ENCODE results near the gene TNFSF9.

The TNFSF9 gene

GRCh38 chr19:6494438-6495036, 36.3 kb upstream of the TNFSF9 start:
- no peak for ATAC-seq
- TF ChIP-seq ZNF8 (CRISPR knock-in tag; IDR thresholded peaks at IDR 0.05) (no peak), OSR1 (CRISPR knock-in tag; IDR thresholded peaks at IDR 0.05) (no peak), TSHZ2 (CRISPR knock-in tag; IDR thresholded peaks at IDR 0.05) (no peak)

- no peak for ATAC-seq
- TF ChIP-seq PATZ1 (CRISPR knock-in tag; IDR thresholded peaks at IDR 0.05; ENCODE audit: borderline replicate concordance) (no peak), TCF4 (CRISPR knock-in tag; IDR thresholded peaks at IDR 0.05; ENCODE audit: borderline replicate concordance) (no peak), SNAI2 (CRISPR knock-in tag; IDR thresholded peaks at IDR 0.05) (no peak), GLIS3 (CRISPR knock-in tag; IDR thresholded peaks at IDR 0.05) (no peak), ZC3H10 (CRISPR knock-in tag; IDR thresholded peaks at IDR 0.05) (no peak), CREB5 (CRISPR knock-in tag; IDR thresholded peaks at IDR 0.05; ENCODE audit: low read depth) (no peak), ZNF565 (CRISPR knock-in tag; conservative IDR thresholded peaks at IDR 0.05; ENCODE audit: low read depth) (no peak), CSDC2 (CRISPR knock-in tag; IDR thresholded peaks at IDR 0.05) (no peak), ARNTL (CRISPR knock-in tag; IDR thresholded peaks at IDR 0.05; ENCODE audit: borderline replicate concordance, low read depth) (no peak)
Observed at GRCh38 chr19:6495947-6496346, 34.9 kb upstream of the TNFSF9 start.

GRCh38 chr19:6498294-6499036, 32.4 kb upstream of the TNFSF9 start:
- no peak for ATAC-seq
- TF ChIP-seq POU6F1 (CRISPR knock-in tag; IDR thresholded peaks at IDR 0.05; ENCODE audit: borderline replicate concordance, low read depth), result no peak
- TF ChIP-seq ZNF8 (CRISPR knock-in tag; IDR thresholded peaks at IDR 0.05), result no peak
- TF ChIP-seq CSRNP3 (CRISPR knock-in tag; IDR thresholded peaks at IDR 0.05), result no peak
- no peak for TF ChIP-seq TCF4 (CRISPR knock-in tag; IDR thresholded peaks at IDR 0.05; ENCODE audit: borderline replicate concordance)
- no peak for TF ChIP-seq PPARA (CRISPR knock-in tag; IDR thresholded peaks at IDR 0.05; ENCODE audit: borderline replicate concordance)

GRCh38 chr19:6499052-6499790, 31.6 kb upstream of the TNFSF9 start:
- no peak for ATAC-seq
- TF ChIP-seq ZC3H10 (CRISPR knock-in tag; IDR thresholded peaks at IDR 0.05) (no peak), BACH2 (CRISPR knock-in tag; IDR thresholded peaks at IDR 0.05; ENCODE audit: borderline replicate concordance) (no peak), PATZ1 (CRISPR knock-in tag; IDR thresholded peaks at IDR 0.05; ENCODE audit: borderline replicate concordance) (no peak), ZFP30 (CRISPR knock-in tag; IDR thresholded peaks at IDR 0.05) (no peak), TCF4 (CRISPR knock-in tag; IDR thresholded peaks at IDR 0.05; ENCODE audit: borderline replicate concordance) (no peak), ZNF565 (CRISPR knock-in tag; conservative IDR thresholded peaks at IDR 0.05; ENCODE audit: low read depth) (no peak), TSHZ2 (CRISPR knock-in tag; IDR thresholded peaks at IDR 0.05) (no peak), ISL1 (CRISPR knock-in tag; IDR thresholded peaks at IDR 0.05) (no peak), ESRRG (CRISPR knock-in tag; IDR thresholded peaks at IDR 0.05) (no peak), GLIS3 (CRISPR knock-in tag; IDR thresholded peaks at IDR 0.05) (no peak)
